GM18909 (cell line): ENCODE results near the gene IL17REL.

Experiments used
- ATAC-seq: cut with Tn5 transposase; IDR thresholded peaks from one replicate; pipeline ENCODE4 v1.9.1; 2021; ENCODE audit warnings: mild to moderate bottlenecking; ENCODE audit not compliant: unreplicated experiment, poor library complexity

The IL17REL gene

DNA sequence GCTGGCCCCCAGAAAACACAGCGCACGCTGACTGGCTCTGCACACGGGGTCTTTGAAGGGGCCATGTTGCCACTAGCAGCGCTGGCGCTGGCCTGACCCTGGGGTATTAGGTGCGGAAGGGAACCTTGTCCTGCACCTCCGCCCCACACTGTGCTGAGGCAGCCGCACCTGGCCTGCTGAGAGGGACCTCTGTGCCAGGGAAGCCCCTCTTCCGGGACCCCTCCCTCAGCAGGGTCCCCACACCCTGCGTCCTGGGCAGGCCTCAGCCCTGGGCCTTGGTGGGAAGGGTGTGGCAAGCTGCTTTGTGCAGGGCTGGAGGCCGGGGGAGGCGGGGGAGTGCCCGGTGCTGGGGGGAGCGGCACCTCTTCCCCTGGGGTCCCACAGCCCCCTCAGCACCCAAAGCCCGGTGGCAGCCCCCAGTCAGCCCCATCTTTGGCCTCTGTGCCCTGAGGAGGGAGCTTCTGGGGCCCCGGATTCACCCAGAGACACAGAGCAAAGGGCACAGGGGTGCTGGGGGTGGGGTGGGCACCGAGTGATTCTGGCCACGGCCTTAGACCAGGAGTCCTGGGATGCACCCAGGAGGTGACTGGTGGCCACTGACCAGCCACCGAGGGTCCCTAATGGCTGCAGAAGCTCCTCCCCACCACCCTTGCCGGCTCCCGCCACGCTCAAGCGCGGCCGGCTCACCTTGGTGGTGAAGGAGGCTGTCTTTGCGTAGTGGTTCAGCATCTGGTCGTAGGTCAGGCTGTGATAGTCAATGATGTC, 34.1 kb upstream of the IL17REL start:
- ATAC-seq: no peak

DNA sequence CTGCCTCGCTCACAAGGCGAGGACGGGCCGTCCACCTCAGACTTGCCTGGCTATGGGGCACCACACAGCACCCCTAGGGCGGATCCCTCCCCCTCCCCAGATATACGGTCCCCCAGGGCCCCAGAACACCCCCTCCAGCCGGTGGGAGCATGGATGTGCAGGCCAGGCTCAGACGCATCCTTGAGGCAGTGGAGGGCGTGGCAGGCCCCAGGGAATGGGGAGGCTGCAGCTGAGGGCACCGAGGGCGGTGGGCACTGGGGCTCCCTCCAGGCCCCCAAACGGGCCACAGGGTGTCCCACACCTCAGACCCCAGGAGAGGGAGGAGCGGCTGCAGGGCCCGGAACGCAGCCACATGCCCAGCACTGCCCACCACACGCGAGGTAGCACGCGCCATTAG, 33.5 kb upstream of the IL17REL start:
- ATAC-seq: no peak

DNA sequence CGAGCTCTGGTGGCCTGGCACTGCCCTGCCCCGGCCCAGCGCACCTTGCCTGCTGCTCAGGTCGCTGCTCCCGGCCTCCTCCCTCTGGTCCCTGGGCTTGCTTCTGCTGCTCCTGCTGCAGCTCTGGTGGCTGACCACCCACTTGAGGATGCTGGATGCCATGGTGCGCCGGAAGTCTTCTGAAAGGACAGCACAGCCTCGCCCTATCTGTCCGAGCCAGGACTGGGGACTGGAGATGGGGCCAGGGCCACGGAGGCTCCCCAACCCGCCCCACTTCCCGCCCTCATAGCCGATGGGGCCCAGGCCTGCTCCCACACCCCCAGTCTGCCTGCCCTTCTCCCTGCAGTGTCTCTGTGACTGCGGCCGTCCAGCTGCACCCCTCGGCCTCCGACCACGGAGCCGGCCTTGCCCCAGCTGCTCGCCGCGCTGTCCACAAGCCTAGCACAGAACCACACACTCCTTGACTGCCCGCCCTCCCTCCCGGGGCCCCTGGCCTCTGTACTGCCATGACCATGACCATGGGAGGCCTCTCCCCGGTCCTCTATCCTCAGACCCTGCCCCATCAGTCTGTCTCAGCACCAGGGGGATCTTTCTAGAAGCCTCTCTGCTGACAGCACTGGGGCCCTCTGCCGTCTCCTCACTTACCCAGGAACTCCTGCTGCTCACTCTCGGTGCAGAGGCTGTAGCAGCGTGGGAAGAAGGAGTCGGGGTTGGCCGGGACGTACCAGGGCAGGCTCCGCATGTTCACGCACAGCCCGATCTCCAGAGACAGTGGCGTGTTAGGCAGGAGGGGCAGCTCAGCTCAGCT, 32.9 kb upstream of the IL17REL start:
- ATAC-seq: no peak

DNA sequence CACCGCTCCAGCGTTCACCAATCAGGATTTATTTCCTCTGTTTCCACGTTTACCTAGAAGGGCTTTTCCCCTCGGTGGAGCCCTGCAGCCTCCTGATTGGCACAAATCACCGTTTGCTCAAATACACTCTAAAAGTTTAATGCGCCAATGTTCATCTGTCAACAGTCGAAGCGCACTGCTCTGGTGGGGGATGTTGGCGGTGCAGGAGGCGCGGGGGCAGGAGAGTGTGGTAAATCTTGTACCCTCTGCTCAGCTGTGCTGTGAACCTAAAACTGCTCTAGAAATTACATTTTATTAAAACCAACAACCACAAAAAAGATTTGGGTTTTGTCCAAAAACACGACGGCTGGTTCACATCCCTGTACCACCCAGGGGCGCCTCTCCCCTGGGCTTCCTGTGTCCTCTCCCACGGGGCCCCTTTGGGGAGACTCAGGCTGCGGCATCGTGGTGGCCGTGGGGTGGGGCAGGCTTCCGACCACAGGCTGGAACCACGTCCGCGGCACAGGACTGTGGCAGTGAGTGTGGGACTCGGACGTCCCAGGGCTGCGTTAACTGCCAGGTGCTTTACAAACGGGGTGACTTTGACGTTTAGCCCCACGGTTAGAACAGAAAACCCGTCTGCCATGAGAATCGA, 32.0 kb upstream of the IL17REL start:
- ATAC-seq: no peak

DNA sequence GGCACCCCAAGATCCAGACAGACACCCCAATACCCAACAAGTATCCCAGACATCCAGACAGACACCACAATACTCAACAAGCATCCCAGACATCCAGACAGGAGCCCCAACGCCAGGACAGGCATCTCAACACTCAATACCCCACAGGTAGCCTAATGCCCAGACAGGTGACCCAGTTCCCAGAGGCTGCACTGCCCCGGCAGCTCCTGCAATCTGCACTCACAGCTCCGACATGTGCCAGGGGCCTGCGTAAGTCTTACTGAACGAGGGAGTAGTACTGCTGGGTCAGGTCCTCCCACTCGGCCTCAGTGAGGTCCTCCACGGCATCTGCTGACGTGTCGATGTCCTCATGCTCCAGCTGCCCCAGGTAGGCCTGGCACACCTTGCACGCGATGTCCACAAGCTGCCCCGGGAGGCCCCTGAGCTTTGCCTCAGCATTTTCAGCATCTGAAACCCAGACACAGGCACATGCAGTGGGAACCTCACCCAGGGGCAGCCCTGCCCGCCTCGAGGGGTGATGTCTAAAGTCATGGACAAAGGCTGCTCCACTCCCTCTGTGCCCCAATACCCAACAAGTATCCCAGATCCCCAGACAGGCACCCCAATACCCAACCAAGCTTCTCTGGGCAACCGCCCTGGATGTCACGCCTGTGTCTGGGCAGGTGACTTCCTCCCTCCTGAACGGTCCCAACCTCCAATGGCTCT, 28.9 kb upstream of the IL17REL start:
- ATAC-seq: no peak

DNA sequence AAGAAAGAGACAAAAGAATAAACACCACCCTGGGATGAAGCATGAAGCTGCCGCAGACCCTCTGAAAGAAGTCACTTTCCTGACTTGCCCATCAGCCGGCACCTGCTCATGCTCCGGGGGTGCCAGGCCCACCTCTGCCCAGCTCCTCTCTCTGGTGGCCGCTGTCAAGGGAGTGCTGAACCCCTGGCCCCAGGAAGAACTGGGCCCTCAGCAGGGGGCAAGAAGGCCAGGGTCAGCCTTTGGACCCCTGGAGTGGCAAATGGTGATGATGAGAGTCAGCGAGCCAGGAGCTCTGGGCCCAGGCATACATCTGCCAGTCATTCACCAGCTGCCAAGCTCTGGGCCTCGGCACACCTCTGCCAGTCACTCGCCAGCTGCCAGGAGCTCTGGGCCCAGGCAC, 28.2 kb upstream of the IL17REL start:
- no peak for ATAC-seq

DNA sequence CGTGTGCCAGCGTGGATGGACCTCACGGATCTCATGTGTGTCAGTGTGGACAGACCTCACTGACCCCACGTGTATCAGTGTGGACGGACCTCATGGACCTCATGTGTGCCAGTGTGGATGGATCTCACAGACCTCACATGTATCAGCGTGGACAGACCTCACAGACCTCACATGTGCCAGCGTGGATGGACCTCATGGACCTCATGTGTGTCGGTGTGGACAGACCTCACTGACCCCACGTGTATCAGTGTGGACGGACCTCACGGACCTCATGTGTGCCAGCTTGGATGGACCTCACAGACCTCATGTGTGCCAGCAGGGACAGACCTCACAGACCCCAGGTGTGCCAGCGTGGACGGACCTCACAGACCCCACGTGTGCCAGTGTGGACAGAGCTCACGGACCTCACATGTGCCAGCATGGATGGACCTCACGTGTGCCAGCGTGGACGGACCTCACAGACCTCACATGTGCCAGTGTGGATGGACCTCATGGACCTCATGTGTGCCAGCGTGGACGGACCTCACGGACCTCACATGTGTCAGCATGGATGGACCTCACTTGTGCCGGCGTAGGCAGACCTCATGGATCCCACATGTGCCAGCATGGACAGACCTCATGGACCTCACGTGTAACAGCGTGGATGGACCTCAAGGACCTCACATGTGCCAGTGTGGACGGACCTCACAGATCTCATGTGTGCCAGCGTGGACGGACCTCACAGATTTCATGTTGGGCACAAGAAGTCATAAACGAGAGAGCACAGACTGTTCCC, 27.3 kb upstream of the IL17REL start:
- ATAC-seq: no peak

DNA sequence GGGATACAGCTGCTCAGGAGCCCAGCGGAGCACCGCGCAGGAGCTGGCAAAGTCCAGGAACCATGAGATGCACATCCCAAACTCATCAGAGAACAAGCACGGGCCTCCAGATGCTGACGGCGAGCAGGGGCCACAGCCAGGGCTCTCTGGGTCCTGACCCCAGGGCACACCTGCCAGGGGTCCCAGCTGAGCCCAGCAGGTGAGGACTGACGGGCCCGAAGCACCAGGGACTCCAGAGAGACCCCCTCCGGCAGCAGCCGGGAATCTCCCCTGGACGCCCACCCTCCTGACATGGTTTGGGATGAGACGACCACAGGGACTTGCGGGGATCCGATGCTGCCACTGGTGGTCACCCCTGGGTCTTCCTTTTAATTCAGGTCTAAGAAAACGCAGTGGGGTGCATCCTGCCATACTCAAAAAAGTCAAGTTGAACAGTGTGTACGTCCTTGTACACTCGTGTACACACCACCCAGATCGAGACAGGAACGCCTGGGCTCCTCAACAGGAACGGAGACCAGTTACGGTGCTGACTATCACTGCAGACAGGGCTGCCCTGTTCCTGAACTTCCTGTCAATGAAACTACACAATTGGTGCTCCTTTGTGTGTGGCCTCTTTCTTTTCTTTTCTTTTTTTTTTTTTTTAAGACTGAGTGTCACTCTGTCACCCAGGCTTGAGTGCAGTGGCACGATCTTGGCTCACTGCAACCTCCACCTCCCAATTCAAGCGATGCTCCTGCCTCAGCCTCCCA, 23.6 kb upstream of the IL17REL start:
- ATAC-seq: no peak

DNA sequence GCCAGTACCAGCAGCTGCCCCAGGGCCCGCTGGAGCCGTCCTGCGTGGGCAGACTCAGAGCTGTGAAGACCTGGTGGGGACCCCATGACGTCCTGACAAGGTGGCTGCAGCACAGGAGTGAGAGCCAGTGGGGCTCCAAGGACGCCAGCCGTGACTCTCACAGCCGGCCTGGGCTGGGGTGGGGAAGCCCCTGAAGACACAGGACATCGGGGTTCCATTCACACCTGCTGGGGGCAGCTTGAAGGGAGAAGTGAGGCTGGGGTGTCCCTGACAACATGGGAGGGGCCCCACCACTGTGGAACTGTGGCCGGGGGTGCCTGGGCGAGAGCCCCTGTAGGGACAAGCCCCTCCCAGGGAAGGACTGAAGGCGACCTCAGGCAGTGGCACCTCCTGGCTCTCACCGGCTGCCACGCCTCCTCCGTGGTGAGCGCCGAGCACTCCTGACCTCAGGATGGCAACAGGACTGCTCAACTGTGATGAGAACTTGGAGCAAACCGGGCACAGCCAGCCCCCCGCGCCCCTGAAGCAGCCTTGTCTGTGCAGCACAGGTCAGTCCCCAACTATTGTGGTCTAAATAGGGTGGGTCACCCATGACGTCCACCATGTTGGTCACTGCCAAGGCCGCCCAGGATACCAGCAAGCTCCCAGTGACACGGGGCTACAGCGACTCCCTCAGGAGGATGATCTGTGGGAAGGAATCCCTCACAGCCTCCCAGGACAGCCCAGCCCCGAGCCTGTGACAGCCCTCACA, 22.7 kb upstream of the IL17REL start:
- no peak for ATAC-seq

DNA sequence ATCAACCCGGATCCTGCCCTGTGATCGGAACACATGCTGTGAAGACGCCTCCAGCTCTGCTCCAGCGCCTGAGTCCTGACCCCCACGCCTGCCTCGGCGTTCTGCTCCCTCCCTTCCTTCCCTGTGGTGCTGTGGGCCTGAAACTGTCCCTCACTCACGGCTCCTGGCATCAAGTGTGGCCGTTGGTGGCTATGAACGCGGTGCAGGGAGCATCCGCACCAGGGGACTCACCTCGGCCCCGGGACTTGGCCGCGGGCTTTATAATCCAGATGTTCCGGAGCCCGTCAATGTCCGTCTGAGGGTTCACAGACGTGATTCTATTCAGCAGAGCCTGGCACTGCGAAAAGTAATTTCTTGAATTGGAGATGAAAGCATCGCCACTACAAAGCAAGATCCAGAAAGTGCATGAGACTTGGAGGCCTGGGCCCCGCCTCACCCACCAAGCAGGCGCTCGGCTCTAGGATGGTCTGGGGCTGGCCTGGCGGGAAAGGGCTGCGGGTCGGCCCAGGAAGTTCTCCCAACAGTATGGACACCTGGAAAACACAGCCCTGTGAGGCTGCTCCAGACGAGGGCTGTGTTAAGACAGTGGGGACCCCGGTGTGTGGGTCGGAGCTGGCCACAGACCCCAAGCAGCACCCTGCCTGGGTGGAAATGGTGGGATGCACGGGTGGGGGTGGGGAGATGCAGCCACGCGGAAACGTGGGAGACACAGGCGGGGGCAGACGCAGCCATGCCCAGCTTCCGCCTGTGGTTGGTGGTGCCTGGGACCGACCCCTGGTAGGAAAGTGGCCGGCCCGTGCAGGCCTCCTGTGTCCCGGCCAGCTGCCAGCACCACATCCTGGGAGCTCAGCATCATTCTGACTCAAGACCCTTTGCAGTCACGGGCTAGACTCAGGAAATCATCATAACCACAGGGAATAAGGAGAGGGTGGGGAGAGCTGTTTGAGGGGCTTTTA, 21.8 kb upstream of the IL17REL start:
- no peak for ATAC-seq

DNA sequence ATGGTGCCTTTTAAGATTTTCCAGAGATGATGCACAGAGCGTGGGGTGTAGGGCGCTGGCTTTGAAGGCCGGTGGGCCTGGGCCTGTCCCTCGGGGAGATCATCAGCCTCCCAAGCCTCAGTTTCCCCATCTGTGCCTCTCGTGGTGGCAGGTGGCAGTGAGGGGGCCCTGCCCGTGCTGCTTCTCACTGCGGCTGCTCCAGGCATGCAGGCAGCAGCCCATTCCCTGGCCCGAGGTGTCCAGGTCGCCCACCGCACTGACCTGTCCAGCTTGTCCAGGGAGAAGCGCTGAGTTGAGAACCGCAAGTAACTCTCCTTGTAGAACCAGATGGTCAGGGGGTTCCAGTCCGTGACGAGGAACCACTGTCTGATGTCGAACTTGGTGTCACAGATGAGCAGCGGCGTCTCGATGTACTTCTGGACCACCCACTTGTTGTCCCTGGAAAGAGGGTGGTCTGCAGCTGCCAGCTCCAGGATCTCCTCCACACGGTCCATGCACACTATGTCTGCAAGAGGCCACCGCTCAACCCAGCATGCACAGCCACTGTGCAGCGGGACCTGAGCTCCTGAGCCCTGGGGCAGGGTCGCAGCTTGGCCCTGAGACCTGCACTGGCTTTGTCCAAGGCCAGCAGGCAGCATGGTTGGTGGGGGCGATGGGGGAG, 20.5 kb upstream of the IL17REL start:
- ATAC-seq: no peak

DNA sequence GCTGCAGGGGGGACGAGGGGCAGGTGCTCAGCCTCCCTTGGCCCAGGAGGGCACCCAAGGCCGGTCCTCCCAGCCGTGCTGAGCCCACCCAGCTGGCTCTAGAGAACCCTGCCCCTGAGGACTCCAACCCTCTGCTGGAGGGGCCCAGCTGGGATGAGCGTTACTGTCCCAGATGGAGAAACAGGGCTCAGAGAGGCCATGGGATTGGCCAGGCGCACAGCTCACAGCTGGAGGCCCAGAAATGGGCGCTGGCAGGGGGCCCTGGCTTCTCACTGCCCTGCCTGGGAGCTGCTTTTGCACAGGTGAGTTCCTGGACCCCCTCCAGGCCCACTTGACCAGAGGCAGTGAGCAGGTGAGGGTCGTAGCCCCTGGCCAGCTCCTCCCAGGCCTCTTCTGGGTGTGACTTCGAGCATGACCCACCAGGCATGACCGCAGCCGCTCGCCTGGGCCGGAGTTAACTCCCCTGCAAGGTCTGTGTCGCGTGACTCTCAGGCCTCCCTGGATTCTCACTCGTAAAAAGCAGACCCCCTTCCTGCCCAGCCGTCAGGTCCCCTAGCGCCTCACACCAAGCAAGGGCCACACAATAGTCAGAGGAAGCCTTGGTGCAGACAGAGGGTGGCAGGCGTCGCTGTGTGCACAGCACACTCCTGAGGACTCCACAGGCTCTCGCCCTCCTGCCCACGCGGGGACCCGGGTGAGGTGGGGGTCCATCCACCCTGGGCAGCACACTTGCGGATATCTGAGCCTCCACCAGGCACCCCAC, 19.7 kb upstream of the IL17REL start:
- no peak for ATAC-seq

DNA sequence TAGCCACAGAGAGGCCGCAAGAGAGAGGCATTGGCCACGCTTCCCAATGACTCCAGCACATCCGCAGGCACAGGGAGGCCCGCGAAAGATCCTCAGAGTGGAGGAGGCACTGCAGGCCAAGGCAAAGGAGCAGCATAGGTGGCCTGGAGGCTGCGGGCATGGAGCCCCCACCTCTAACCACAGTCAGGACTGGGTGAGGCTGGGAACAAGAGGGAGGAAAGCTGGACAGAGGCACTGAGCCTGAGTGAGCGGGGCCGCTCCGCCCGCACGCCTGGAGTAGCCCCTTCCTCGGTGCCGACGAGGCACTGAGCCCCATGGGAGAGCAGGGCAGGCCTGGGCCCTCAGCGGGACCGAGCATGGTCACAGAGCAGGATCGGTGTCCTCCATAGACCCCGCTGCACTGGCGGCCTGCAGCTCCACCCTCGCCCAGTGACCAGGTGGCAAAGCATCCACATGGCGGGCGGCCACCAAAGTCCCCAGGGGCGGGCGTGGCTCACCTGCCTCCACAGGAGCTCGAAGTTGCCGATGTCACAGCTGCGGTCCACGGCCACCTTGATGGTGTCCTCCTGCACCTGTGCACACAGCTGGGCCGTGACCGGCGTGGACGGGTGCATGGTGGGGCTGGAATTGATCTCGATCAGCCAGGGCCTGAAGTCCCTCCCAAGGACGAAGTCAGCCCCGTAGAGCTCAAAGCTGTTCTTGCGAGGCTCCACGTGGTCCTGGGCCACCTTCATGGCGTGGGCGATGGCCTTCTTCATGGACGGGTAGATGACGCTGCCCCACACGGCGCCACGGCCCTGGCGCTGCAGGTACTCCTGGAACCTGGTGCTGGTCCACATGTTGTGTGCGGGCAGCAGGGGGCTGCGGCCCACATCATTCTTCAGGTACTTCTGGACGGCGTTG, 18.9 kb upstream of the IL17REL start:
- ATAC-seq: no peak

DNA sequence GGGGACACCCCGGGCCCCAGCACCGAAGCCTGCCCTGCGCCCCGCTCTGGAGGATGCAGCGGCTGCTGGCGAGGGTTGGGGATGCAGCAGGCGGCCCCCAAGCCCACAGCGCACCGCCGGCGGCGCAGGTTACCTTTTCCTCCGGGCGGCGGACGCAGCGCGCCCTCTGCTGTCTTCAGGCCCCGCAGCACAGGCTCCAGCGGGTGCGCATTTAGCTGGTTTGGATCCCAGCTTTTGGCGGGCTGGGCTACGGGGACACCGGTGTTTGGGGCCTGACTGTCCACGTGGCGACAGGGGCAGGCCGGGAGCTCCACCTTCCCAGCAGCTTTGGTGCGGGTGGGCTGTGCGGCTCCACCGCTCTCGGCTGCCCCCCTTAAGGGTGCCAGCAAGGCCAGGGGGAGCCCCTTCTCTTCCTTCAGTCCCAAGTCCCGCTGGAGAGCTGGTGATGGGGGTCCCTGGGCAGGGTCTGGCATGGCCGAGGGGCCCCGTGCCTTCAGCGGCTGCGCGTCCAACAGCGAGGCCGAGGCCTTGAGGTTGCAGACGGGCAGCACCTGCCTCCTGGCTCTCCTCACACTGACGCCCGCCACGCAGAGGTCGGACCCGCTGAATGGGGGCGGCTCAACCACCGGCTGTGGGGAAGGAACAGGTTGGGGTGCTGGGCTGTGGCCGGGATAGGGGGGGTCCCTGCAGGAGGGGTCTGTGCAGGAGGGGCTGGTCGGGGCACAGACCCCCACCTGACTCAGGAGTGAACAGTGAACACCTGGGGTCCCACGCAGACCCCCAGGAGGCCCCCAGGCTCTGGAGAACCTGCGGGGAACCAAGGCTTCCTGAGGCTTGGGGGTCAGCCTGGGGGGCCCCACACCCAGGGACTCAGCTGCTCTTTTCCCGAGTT, 18.0 kb upstream of the IL17REL start:
- ATAC-seq: no peak
